Esophagus (tissue), 2 donors: Measurements from ENCODE around the gene CPNE7. TPM values are rescaled to one million over a fixed set of nuclear protein-coding genes. Genes with fewer than 3 reads are reported as not detected.

Experiments used
- H3K27ac ChIP-seq, 2 donors: one replicate each; pipeline ENCODE4 v1.5.1; 2013; ENCODE audit warnings: low read depth in 2 of 2, mild to moderate bottlenecking in 2 of 2, inconsistent platforms in 1 of 2, low read length in 1 of 2, moderate library complexity in 1 of 2
- H3K27me3 ChIP-seq, 2 donors: one replicate each; pipeline ENCODE4 v1.6.1; 2013; ENCODE audit warnings: low read length in 2 of 2, control low read depth in 1 of 2, mild to moderate bottlenecking in 1 of 2; ENCODE audit not compliant: insufficient read depth in 2 of 2, control insufficient read depth in 1 of 2
- H3K36me3 ChIP-seq, 2 donors: one replicate each; pipeline ENCODE4 v1.6.1; 2013; ENCODE audit warnings: low read length in 1 of 2; ENCODE audit not compliant: control insufficient read depth in 2 of 2, insufficient read depth in 2 of 2
- H3K4me1 ChIP-seq, 2 donors: one replicate each; pipeline ENCODE4 v1.6.1; 2013; ENCODE audit warnings: low read length in 1 of 2; ENCODE audit not compliant: control insufficient read depth in 2 of 2, insufficient read depth in 2 of 2
- H3K4me3 ChIP-seq, 2 donors: one replicate each; pipeline ENCODE4 v1.5.1; 2013; ENCODE audit warnings: low read length in 2 of 2, mild to moderate bottlenecking in 2 of 2, low read depth in 1 of 2, moderate library complexity in 1 of 2
- H3K9me3 ChIP-seq, 2 donors: one replicate each; pipeline ENCODE4 v1.6.1; 2013; ENCODE audit warnings: mild to moderate bottlenecking in 2 of 2, low read depth in 1 of 2, low read length in 1 of 2, moderate library complexity in 1 of 2; ENCODE audit not compliant: control insufficient read depth in 2 of 2, insufficient read depth in 1 of 2
- WGBS, 2 donors: extraction: QIAGEN DNeasy Blood & Tissue Kit; methylation state at CpG; one replicate each; pipeline ENCODE4 v1.1.7; 2013; 5-methylcytosine and 5-hydroxymethylcytosine counted together
- polyA plus RNA-seq, 2 donors: library from polyadenylated mRNA; stranded (reverse); fragments of 200-250 nt; gene quantifications; one replicate each; pipeline ENCODE4 v1.2.3, GENCODE V29; 2013
- donor health status: healthy with polysubstance abuse.
- donor health status: Bipolar disorder and iron deficiency.

The CPNE7 gene
- polyA plus RNA-seq, 2 donors = 1.5 to 4.5 TPM

DNA sequence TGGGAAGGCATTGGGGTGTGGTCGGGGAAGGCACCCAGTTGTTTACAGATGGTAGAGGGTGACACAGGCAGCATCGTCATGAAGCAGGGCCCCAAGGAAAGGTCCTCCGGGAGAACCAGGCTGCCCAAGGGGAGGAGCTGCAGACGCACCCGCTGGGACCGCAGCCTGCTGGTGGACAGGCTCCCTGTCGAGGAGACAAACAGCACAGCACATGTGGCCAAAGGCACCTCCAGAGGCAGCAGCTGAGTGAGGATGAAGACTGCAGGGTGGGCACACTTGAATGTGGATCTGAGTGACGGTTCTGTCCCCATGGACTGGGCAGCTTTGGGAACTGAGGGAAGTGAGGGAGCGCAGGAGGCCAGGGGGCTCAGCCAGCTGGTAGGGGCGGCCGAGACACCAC lies 69.6 kb downstream of the CPNE7 start:
- WGBS, 2 donors = 75 to 84% methylated on average over 11 of the region's 11 CpGs
- no peak overlapping the region for H3K27ac ChIP-seq
- peaks cover 0 to 2% of the 10 kb centered on the region in 2 donors for H3K9me3 ChIP-seq
- H3K4me1 ChIP-seq = no peaks in the 10 kb centered on the region
- no peaks in the 10 kb centered on the region for H3K27me3 ChIP-seq
- no peak overlapping the region for H3K4me3 ChIP-seq
- H3K36me3 ChIP-seq = peaks cover 37% of the 10 kb centered on the region in 2 donors

GRCh38 chr16:89646270-89646669 lies 70.7 kb downstream of the CPNE7 start:
- Histone ChIP-seq H3K4me1 (no peaks in the 10 kb centered on the region), H3K27ac (no peak overlapping the region), H3K36me3 (peaks cover 37 to 42% of the 10 kb centered on the region in 2 donors), H3K9me3 (peaks cover 0 to 2% of the 10 kb centered on the region in 2 donors), H3K27me3 (no peaks in the 10 kb centered on the region), H3K4me3 (no peak overlapping the region)
- WGBS, 2 donors = 94% methylated on average over 22 of the region's 22 CpGs

Other genes with a start within 250 kb of the CPNE7 start
- gene ANKRD11, start 85.2 kb upstream of the CPNE7 start, polyA plus RNA-seq = 10 to 100 TPM; 37.1 to 73.5 TPM
- gene SPG7, start 67.4 kb upstream of the CPNE7 start, polyA plus RNA-seq = 10 to 100 TPM; 41.9 to 89.3 TPM
- 1,000 to 10,000 TPM; 4,316 to 5,851 TPM for gene RPL13, start 15.1 kb upstream of the CPNE7 start, polyA plus RNA-seq
- under 1 TPM in 1 of 2 donors, not detected in 1; 0.05 TPM for gene DPEP1, start 37.9 kb downstream of the CPNE7 start, polyA plus RNA-seq
- 10 to 100 TPM; 58.8 to 71.9 TPM for gene CHMP1A, start 82.0 kb downstream of the CPNE7 start, polyA plus RNA-seq
- 1 to 10 TPM; 3.5 to 5.4 TPM for gene SPATA33, start 82.1 kb downstream of the CPNE7 start, polyA plus RNA-seq
- 10 to 100 TPM; 49.2 to 88.8 TPM for gene CDK10, start 110.9 kb downstream of the CPNE7 start, polyA plus RNA-seq
- 1 to 10 TPM; 4.8 to 6.5 TPM for gene SPATA2L, start 125.9 kb downstream of the CPNE7 start, polyA plus RNA-seq
- 10 to 100 TPM; 26.4 to 37.5 TPM for gene VPS9D1, start 145.1 kb downstream of the CPNE7 start, polyA plus RNA-seq
- gene ZNF276, start 145.8 kb downstream of the CPNE7 start, polyA plus RNA-seq = 10 to 100 TPM; 23.2 to 42.3 TPM
- 10 to 100 TPM in 1 of 2 donors, 1 to 10 TPM in 1; 9.9 to 18.6 TPM for gene FANCA, start 240.9 kb downstream of the CPNE7 start, polyA plus RNA-seq